HCT116 (cell line): Measurements from ENCODE around the gene HINT1. TPM values are rescaled to one million over a fixed set of nuclear protein-coding genes. Genes with fewer than 3 reads are reported as not detected.

Experiments used
- ATAC-seq: fragments of 200-7000 bp; cut with Tn5 transposase; 2 replicates; pipeline ENCODE4 v1.9.1; 2020; ENCODE audit warnings: mild to moderate bottlenecking, moderate library complexity
- BruUV-seq: library from RNA; stranded (reverse); fragments of 400-500 nt; replicated peaks from 2 replicates; lab custom pipeline; 2021; lab: Mats Ljungman, UMichigan
- CTCF ChIA-PET: fragments of 300-600 bp; sonication (Branson Sonifier 250); formaldehyde crosslinking; loops from one replicate; lab custom pipeline; 2021; ENCODE audit warnings: antibody characterized with exemption; lab: Charles Lee
- POLR2A ChIA-PET: fragments of 300-600, 350-600 bp; sonication (Branson Sonifier 250); formaldehyde crosslinking; loops from one replicate; lab custom pipeline; 2021; ENCODE audit warnings: antibody characterized with exemption; lab: Charles Lee
- RAD21 ChIA-PET, 2 experiments: fragments of 300-600 bp; sonication (Branson Sonifier 250); formaldehyde crosslinking; loops; one replicate each; lab custom pipeline; 2023; ENCODE audit warnings: low total read pairs in 2 of 2; ENCODE audit not compliant: uncharacterized antibody in 2 of 2, unreplicated experiment in 2 of 2, low non-redundant PET in 1 of 2; lab: Charles Lee
- DNase-seq: peaks from one replicate; pipeline ENCODE4 v3.0.0-alpha.2; 2010; ENCODE audit warnings: low read depth, low spot score
- H2AFZ ChIP-seq: fragments of 200-600 bp; shearing (Covaris generic), sonication (generic); 2 replicates; pipeline ENCODE4 v1.6.1; 2017; ENCODE audit warnings: low read depth, mixed run types, mixed read lengths, antibody characterized with exemption, low read length; ENCODE audit not compliant: poor library complexity, severe bottlenecking
- H3K27ac ChIP-seq: 2 replicates; pipeline ENCODE4 v1.5.1; 2012; ENCODE audit warnings: low read depth, low read length
- H3K27me3 ChIP-seq: fragments of 200-600 bp; sonication (generic); 2 replicates; pipeline ENCODE4 v1.6.1; 2016; ENCODE audit warnings: mixed run types, low read length, mixed read lengths; ENCODE audit not compliant: insufficient read depth
- H3K36me3 ChIP-seq, 2 experiments: fragments of 200-500 bp in 1 of 2; fragments of 200-600 bp in 1 of 2; sonication (Bioruptor generic) in 1 of 2; sonication (generic) in 1 of 2; 2 replicates each; pipeline versions ENCODE4 v1.5.1 to v1.6.1; 2014 to 2016; ENCODE audit warnings: low read length in 2 of 2, inconsistent platforms in 1 of 2, mixed read lengths in 1 of 2, mixed run types in 1 of 2; ENCODE audit not compliant: insufficient read depth in 2 of 2, control insufficient read depth in 1 of 2
- H3K4me1 ChIP-seq, 2 experiments: fragments of 200-600 bp in 1 of 2; sonication (generic) in 1 of 2; 2 replicates each; pipeline versions ENCODE4 v1.5.1 to v1.6.1; 2012 to 2017; ENCODE audit warnings: low read length in 2 of 2, inconsistent platforms in 1 of 2, mild to moderate bottlenecking in 1 of 2, mixed read lengths in 1 of 2, mixed run types in 1 of 2, moderate library complexity in 1 of 2; ENCODE audit not compliant: insufficient read depth in 2 of 2, control insufficient read depth in 1 of 2
- H3K4me2 ChIP-seq: fragments of 200-600 bp; sonication (generic); 2 replicates; pipeline ENCODE4 v1.6.1; 2017; ENCODE audit warnings: mixed run types, low read length, mixed read lengths
- H3K4me3 ChIP-seq, 2 experiments: fragments of 200-600 bp in 1 of 2; sonication (generic) in 1 of 2; replicated peaks in 1 of 2; 2 replicates each; pipeline ENCODE4 v1.5.1; 2011 to 2016; ENCODE audit warnings: low read length in 2 of 2, control low read depth in 1 of 2, low read depth in 1 of 2, mild to moderate bottlenecking in 1 of 2, mixed read lengths in 1 of 2, mixed run types in 1 of 2
- H3K79me2 ChIP-seq: fragments of 200-600 bp; sonication (generic); 2 replicates; pipeline ENCODE4 v1.6.1; 2017; ENCODE audit warnings: mild to moderate bottlenecking, mixed run types, low read length, moderate library complexity, mixed read lengths; ENCODE audit not compliant: insufficient read depth
- H3K9ac ChIP-seq: fragments of 200-600 bp; sonication (generic); 2 replicates; pipeline ENCODE4 v1.6.1; 2016; ENCODE audit warnings: low read length, mixed read lengths
- H3K9me2 ChIP-seq: fragments of 200-600 bp; sonication (generic), shearing (Covaris generic); 2 replicates; pipeline ENCODE4 v1.6.1; 2017; ENCODE audit warnings: mixed run types, mild to moderate bottlenecking, moderate library complexity; ENCODE audit not compliant: insufficient read depth
- H3K9me3 ChIP-seq, 2 experiments: fragments of 200-500 bp in 1 of 2; fragments of 200-600 bp in 1 of 2; sonication (Bioruptor generic) in 1 of 2; sonication (generic) in 1 of 2; 2 replicates each; pipeline ENCODE4 v1.6.1; 2014 to 2017; ENCODE audit warnings: low read length in 2 of 2, mixed read lengths in 2 of 2, inconsistent platforms in 1 of 2, low read depth in 1 of 2, mild to moderate bottlenecking in 1 of 2, mixed run types in 1 of 2, moderate library complexity in 1 of 2; ENCODE audit not compliant: control insufficient read depth in 1 of 2, insufficient read depth in 1 of 2
- H4K20me1 ChIP-seq: fragments of 200-600 bp; sonication (generic), shearing (Covaris generic); 2 replicates; pipeline ENCODE4 v1.6.1; 2017; ENCODE audit warnings: mixed run types, mild to moderate bottlenecking, moderate library complexity; ENCODE audit not compliant: insufficient read depth
- CBX3 ChIP-seq: IDR thresholded peaks from 2 replicates; pipeline ENCODE4 v1.6.1; 2012; ENCODE audit warnings: low read depth
- CEBPB ChIP-seq: IDR thresholded peaks from 2 replicates; pipeline ENCODE4 v1.6.1; 2012; ENCODE audit warnings: low read depth
- ELF1 ChIP-seq: IDR thresholded peaks from 2 replicates; pipeline ENCODE4 v1.6.1; 2012; ENCODE audit warnings: low read depth, borderline replicate concordance
- EZH2phosphoT487 ChIP-seq: fragments of 200-600 bp; IDR thresholded peaks from 2 replicates; pipeline ENCODE4 v1.6.1; 2018; ENCODE audit warnings: antibody characterized with exemption, borderline replicate concordance
- JUND ChIP-seq: IDR thresholded peaks from 2 replicates; pipeline ENCODE4 v1.6.1; 2012
- POLR2AphosphoS5 ChIP-seq: IDR thresholded peaks from 2 replicates; pipeline ENCODE4 v1.6.1; 2011; ENCODE audit warnings: mild to moderate bottlenecking, low read depth, low read length, moderate library complexity
- RAD21 ChIP-seq: IDR thresholded peaks from 2 replicates; pipeline ENCODE4 v1.6.1; 2012; ENCODE audit warnings: low read depth, mild to moderate bottlenecking
- SIN3A ChIP-seq: IDR thresholded peaks from 2 replicates; pipeline ENCODE4 v1.6.1; 2012; ENCODE audit warnings: low read depth
- SP1 ChIP-seq: IDR thresholded peaks from 2 replicates; pipeline ENCODE4 v1.6.1; 2012; ENCODE audit warnings: low read depth
- TCF7L2 ChIP-seq: IDR thresholded peaks from 2 replicates; pipeline ENCODE4 v1.7.0; 2011; ENCODE audit warnings: borderline replicate concordance, inconsistent platforms; ENCODE audit not compliant: insufficient read depth, insufficient read length; ENCODE audit errors: extremely low read depth
- ZBTB33 ChIP-seq: IDR thresholded peaks from 2 replicates; pipeline ENCODE4 v1.6.1; 2011; ENCODE audit warnings: mild to moderate bottlenecking, low read length, moderate library complexity; ENCODE audit not compliant: insufficient replicate concordance; ENCODE audit errors: extremely low read depth
- ZFX ChIP-seq: fragments of 450-650 bp; IDR thresholded peaks from 2 replicates; pipeline ENCODE4 v1.6.1; 2017
- ZNF274 ChIP-seq: fragments of 200-500 bp; sonication (Bioruptor generic); IDR thresholded peaks from 2 replicates; pipeline ENCODE4 v1.6.1; 2014; ENCODE audit warnings: mild to moderate bottlenecking, low read depth, low read length, inconsistent platforms
- intact Hi-C: fragments of 100-400 bp; cut with micrococcal nuclease; formaldehyde crosslinking; loops from 2 replicates; pipeline ENCODE4 v1.10.0; 2022
- total RNA-seq: library from RNA; stranded (reverse); gene quantifications from one replicate; pipeline ENCODE4 v1.2.1, GENCODE V29; 2021; ENCODE audit not compliant: unreplicated experiment
- TF ChIP-seq, protein P1 (sequence below), 3 experiments: fragments of 200-600 bp in 1 of 3; sonication (generic) in 1 of 3; IDR thresholded peaks in 2 of 3; conservative IDR thresholded peaks in 1 of 3; 2 replicates each; pipeline ENCODE4 v1.5.1; 2012 to 2017; ENCODE audit warnings: low read depth in 2 of 3, low read length in 2 of 3, antibody characterized with exemption in 1 of 3, borderline replicate concordance in 1 of 3, control low read depth in 1 of 3, mild to moderate bottlenecking in 1 of 3, mixed read lengths in 1 of 3, mixed run types in 1 of 3, moderate library complexity in 1 of 3; ENCODE audit not compliant: insufficient read depth in 1 of 3
- TF ChIP-seq, protein P2 (sequence below): IDR thresholded peaks from 2 replicates; pipeline ENCODE4 v1.6.1; 2012

Gene HINT1
- total RNA-seq, 1 experiment from 2014 or later, result 222 TPM

DNA sequence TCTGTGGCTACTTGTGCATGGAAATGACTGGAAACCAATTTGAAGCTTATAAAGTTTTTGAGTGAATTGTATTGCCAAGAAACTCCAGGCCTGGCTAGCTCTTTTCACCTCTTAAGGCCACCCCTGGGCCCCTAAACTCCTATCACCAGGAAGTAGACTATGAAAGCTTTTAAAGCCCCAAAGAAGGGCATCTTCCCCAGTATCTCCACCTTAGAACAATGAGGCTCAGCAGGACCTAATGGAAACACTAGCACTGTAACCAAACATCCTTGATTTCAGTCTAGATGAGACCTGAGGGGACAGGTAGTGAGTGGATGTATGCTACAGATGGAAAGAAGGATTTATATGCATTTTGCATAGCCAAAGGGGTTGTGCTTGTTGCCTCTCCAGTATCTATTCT lies 30.6 kb upstream of the HINT1 start:
- H3K79me2 ChIP-seq, result no peaks in the 10 kb centered on the region
- no peaks in the 10 kb centered on the region for H3K27me3 ChIP-seq
- intact Hi-C loops, result no loop called here
- H3K4me1 ChIP-seq, result no peaks in the 10 kb centered on the region
- ChIA-PET CTCF (no interaction called here), POLR2A (no interaction called here), RAD21 (no interaction called here)
- TF ChIP-seq JUND (no peak), CBX3 (no peak), CEBPB (no peak), RAD21 (no peak), ZFX (no peak), ELF1 (no peak), SIN3A (no peak)
- TF ChIP-seq, protein P1, sequence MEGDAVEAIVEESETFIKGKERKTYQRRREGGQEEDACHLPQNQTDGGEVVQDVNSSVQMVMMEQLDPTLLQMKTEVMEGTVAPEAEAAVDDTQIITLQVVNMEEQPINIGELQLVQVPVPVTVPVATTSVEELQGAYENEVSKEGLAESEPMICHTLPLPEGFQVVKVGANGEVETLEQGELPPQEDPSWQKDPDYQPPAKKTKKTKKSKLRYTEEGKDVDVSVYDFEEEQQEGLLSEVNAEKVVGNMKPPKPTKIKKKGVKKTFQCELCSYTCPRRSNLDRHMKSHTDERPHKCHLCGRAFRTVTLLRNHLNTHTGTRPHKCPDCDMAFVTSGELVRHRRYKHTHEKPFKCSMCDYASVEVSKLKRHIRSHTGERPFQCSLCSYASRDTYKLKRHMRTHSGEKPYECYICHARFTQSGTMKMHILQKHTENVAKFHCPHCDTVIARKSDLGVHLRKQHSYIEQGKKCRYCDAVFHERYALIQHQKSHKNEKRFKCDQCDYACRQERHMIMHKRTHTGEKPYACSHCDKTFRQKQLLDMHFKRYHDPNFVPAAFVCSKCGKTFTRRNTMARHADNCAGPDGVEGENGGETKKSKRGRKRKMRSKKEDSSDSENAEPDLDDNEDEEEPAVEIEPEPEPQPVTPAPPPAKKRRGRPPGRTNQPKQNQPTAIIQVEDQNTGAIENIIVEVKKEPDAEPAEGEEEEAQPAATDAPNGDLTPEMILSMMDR (IDR thresholded peaks at IDR 0.05 in 2 of 3, conservative IDR thresholded peaks at IDR 0.05 in 1 of 3; ENCODE audit: borderline replicate concordance in 1 of 3, insufficient read depth in 1 of 3, low read depth in 2 of 3, low read length in 2 of 3), result no peak
- ATAC-seq (no peak), DNase-seq (no peak)
- no peaks in the 10 kb centered on the region for H4K20me1 ChIP-seq
- H3K9me3 ChIP-seq, result no peaks in the 10 kb centered on the region
- no peak overlapping the region for H3K4me2 ChIP-seq
- no peaks in the 10 kb centered on the region for H3K9me2 ChIP-seq
- H3K9ac ChIP-seq, result no peak overlapping the region
- no TSS peak for BruUV-seq
- no peak overlapping the region for H3K4me3 ChIP-seq
- H3K27ac ChIP-seq, result no peak overlapping the region
- no peak overlapping the region for H2AFZ ChIP-seq
- no peaks in the 10 kb centered on the region for H3K36me3 ChIP-seq

DNA sequence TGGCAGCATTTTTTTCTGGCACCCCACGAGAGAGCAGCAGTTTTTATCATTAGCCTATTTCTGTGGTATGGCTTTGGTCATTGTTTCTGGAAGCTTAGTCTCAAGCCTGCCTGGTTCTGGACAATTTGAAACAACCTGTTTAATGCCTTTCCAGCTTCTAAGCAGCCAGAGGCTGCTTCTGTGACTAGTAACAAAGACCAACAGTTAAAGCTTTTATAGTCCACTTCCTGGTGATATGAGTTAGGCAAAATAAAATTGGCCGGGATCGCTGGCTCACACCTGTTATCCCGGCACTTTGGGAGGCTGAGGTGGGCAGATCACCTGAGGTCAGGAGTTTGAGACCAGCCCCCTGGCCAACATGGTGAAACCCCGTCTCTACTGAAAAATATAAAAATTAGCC lies 29.7 kb upstream of the HINT1 start:
- no peaks in the 10 kb centered on the region for H3K79me2 ChIP-seq
- ChIA-PET POLR2A (no interaction called here), CTCF (no interaction called here), RAD21 (no interaction called here)
- BruUV-seq, result no TSS peak
- intact Hi-C loops, result no loop called here
- no peaks in the 10 kb centered on the region for H3K9me3 ChIP-seq
- no peaks in the 10 kb centered on the region for H3K27me3 ChIP-seq
- H3K9me2 ChIP-seq, result no peaks in the 10 kb centered on the region
- no peaks in the 10 kb centered on the region for H4K20me1 ChIP-seq
- H3K27ac ChIP-seq, result no peak overlapping the region
- no peak overlapping the region for H3K9ac ChIP-seq
- no peak overlapping the region for H3K4me2 ChIP-seq
- H3K4me1 ChIP-seq, result no peaks in the 10 kb centered on the region
- no peak overlapping the region for H3K4me3 ChIP-seq
- no peaks in the 10 kb centered on the region for H3K36me3 ChIP-seq
- no peak overlapping the region for H2AFZ ChIP-seq
- no peak for ATAC-seq
- DNase-seq, result no peak
- no peak for TF ChIP-seq ZBTB33
- TF ChIP-seq RAD21, result no peak
- TF ChIP-seq, protein P2, sequence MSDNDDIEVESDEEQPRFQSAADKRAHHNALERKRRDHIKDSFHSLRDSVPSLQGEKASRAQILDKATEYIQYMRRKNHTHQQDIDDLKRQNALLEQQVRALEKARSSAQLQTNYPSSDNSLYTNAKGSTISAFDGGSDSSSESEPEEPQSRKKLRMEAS, result no peak
- no peak for TF ChIP-seq ELF1
- TF ChIP-seq SP1, result no peak
- TF ChIP-seq JUND, result no peak
- TF ChIP-seq, protein P1 (IDR thresholded peaks at IDR 0.05 in 2 of 3, conservative IDR thresholded peaks at IDR 0.05 in 1 of 3; ENCODE audit: borderline replicate concordance in 1 of 3, insufficient read depth in 1 of 3, low read depth in 2 of 3, low read length in 2 of 3), result no peak
- no peak for TF ChIP-seq POLR2AphosphoS5
- TF ChIP-seq EZH2phosphoT487, result no peak
- TF ChIP-seq ZNF274, result no peak
- TF ChIP-seq TCF7L2, result no peak
